Thymus (tissue), 11 donors: Measurements from ENCODE around the gene GRB7. TPM values are rescaled to one million over a fixed set of nuclear protein-coding genes. Genes with fewer than 3 reads are reported as not detected.
"Not testable (repeated sequence)": the region's sequence is repeated elsewhere in the genome, so short reads cannot be mapped to it uniquely, and the experiment has no call there.

Experiments
- DNase-seq, 9 donors: peaks; one replicate each; pipeline ENCODE4 v3.0.0-alpha.2; 2013; ENCODE audit warnings: low spot score in 9 of 9, low read depth in 6 of 9, missing footprints in 1 of 9
- H3K27ac ChIP-seq, 2 donors: one replicate each; pipeline ENCODE4 v1.5.1; 2013; ENCODE audit warnings: control low read depth in 1 of 2, low read depth in 1 of 2, low read length in 1 of 2, mild to moderate bottlenecking in 1 of 2, moderate library complexity in 1 of 2
- H3K27me3 ChIP-seq, 2 donors: one replicate each; pipeline ENCODE4 v1.5.1; 2013; ENCODE audit warnings: low read length in 1 of 2; ENCODE audit not compliant: control insufficient read depth in 2 of 2, insufficient read depth in 1 of 2
- H3K36me3 ChIP-seq, 2 donors: one replicate each; pipeline ENCODE4 v1.5.1; 2013; ENCODE audit warnings: low read length in 1 of 2, mild to moderate bottlenecking in 1 of 2, moderate library complexity in 1 of 2; ENCODE audit not compliant: control insufficient read depth in 2 of 2, insufficient read depth in 2 of 2
- H3K4me1 ChIP-seq, 2 donors: one replicate each; pipeline ENCODE4 v1.5.1; 2013; ENCODE audit warnings: low read length in 2 of 2; ENCODE audit not compliant: control insufficient read depth in 2 of 2, insufficient read depth in 2 of 2
- H3K4me3 ChIP-seq, 2 donors: one replicate each; pipeline ENCODE4 v1.5.1; 2013; ENCODE audit warnings: low read length in 2 of 2, control low read depth in 1 of 2, mild to moderate bottlenecking in 1 of 2
- H3K9me3 ChIP-seq, 2 donors: one replicate each; pipeline ENCODE4 v1.5.1; 2013; ENCODE audit warnings: low read length in 1 of 2, mild to moderate bottlenecking in 1 of 2; ENCODE audit not compliant: control insufficient read depth in 2 of 2, insufficient read depth in 1 of 2
- WGBS: extraction: QIAGEN DNeasy Blood & Tissue Kit; methylation state at CpG from one replicate; pipeline ENCODE4 v1.1.7; 2013; 5-methylcytosine and 5-hydroxymethylcytosine counted together
- polyA plus RNA-seq: library from polyadenylated mRNA; stranded (reverse); fragments of 200-250 nt; gene quantifications from one replicate; pipeline ENCODE4 v1.2.3, GENCODE V29; 2013
- total RNA-seq: library from RNA; stranded (reverse); fragments of 120-200 nt; gene quantifications from one replicate; pipeline ENCODE4 v1.2.4, GENCODE V29; 2013
- donor health status: healthy.

GRB7 gene
- total and polyA plus RNA-seq, 2 donors: 1.3 to 4.1 TPM

- no peak for DNase-seq
- Histone ChIP-seq H3K27ac (no peak overlapping the region), H3K4me1 (peaks cover 0 to 10% of the 10 kb centered on the region in 2 donors), H3K9me3 (peaks cover 0 to 9% of the 10 kb centered on the region in 2 donors), H3K36me3 (no peaks in the 10 kb centered on the region), H3K4me3 (no peak overlapping the region), H3K27me3 (peaks cover 3 to 25% of the 10 kb centered on the region in 2 donors)
- 96% methylated on average over 23 of the region's 23 CpGs for WGBS
Observed at GRCh38 chr17:39745335-39746144, 7.8 kb downstream of the GRB7 start.

- WGBS: 96% methylated on average over 7 of the region's 7 CpGs
- no peaks in the 10 kb centered on the region for H3K36me3 ChIP-seq
- no peak for DNase-seq
Observed at GRCh38 chr17:39746145-39746461, 8.4 kb downstream of the GRB7 start.

GRCh38 chr17:39747745-39748144, 10.0 kb downstream of the GRB7 start:
- DNase-seq: no peak
- Histone ChIP-seq H3K4me1 (peaks cover 0 to 14% of the 10 kb centered on the region in 2 donors), H3K27ac (no peak overlapping the region), H3K9me3 (peaks cover 0 to 12% of the 10 kb centered on the region in 2 donors), H3K27me3 (peaks cover under 1 to 10% of the 10 kb centered on the region in 2 donors), H3K4me3 (no peak overlapping the region), H3K36me3 (no peaks in the 10 kb centered on the region)
- 97% methylated on average over 4 of the region's 4 CpGs for WGBS

More at GRCh38 chr17:39746145-39746461, 8.4 kb downstream of the GRB7 start:
- peaks cover 3 to 20% of the 10 kb centered on the region in 2 donors for H3K27me3 ChIP-seq
- H3K4me3 ChIP-seq: no peak overlapping the region
- H3K4me1 ChIP-seq: peaks cover 0 to 4% of the 10 kb centered on the region in 2 donors
- H3K27ac ChIP-seq: no peak overlapping the region
- peaks cover 0 to 9% of the 10 kb centered on the region in 2 donors for H3K9me3 ChIP-seq

- DNase-seq: not testable (repeated sequence)
- 98% methylated on average over 8 of the region's 8 CpGs for WGBS
Observed at GRCh38 chr17:39748444-39749034, 10.8 kb downstream of the GRB7 start.

GRCh38 chr17:39750131-39751015, 12.6 kb downstream of the GRB7 start:
- WGBS: 90% methylated on average over 9 of the region's 9 CpGs
- no peak for DNase-seq
- Histone ChIP-seq H3K27ac (no peak overlapping the region), H3K36me3 (no peaks in the 10 kb centered on the region), H3K9me3 (peaks cover 0 to 12% of the 10 kb centered on the region in 2 donors), H3K27me3 (no peaks in the 10 kb centered on the region), H3K4me3 (no peak overlapping the region), H3K4me1 (peaks cover 10 to 34% of the 10 kb centered on the region in 2 donors)

More at GRCh38 chr17:39748444-39749034, 10.8 kb downstream of the GRB7 start:
- H3K36me3 ChIP-seq, H3K27me3 ChIP-seq, H3K27ac ChIP-seq, H3K4me3 ChIP-seq: not testable (repeated sequence)
- Histone ChIP-seq H3K4me1 (peaks cover 5 to 22% of the 10 kb centered on the region in 2 donors), H3K9me3 (peaks cover 0 to 12% of the 10 kb centered on the region in 2 donors)

- Histone ChIP-seq H3K4me1 (peaks cover 17 to 41% of the 10 kb centered on the region in 2 donors), H3K36me3 (no peaks in the 10 kb centered on the region), H3K27me3 (no peaks in the 10 kb centered on the region), H3K27ac (no peak overlapping the region), H3K4me3 (no peak overlapping the region), H3K9me3 (peaks cover 0 to 15% of the 10 kb centered on the region in 2 donors)
- 92% methylated on average over 5 of the region's 5 CpGs for WGBS
- no peak for DNase-seq
Observed at GRCh38 chr17:39751016-39751543, 13.3 kb downstream of the GRB7 start.

GRCh38 chr17:39751637-39752036, 13.9 kb downstream of the GRB7 start:
- Histone ChIP-seq H3K4me3 (no peak overlapping the region), H3K27ac (no peak overlapping the region), H3K36me3 (no peaks in the 10 kb centered on the region), H3K4me1 (peaks cover 23 to 47% of the 10 kb centered on the region in 2 donors), H3K27me3 (no peaks in the 10 kb centered on the region), H3K9me3 (peaks cover 0 to 15% of the 10 kb centered on the region in 2 donors)
- 93% methylated on average over 10 of the region's 10 CpGs for WGBS
- no peak for DNase-seq

GRCh38 chr17:39752241-39752881, 14.6 kb downstream of the GRB7 start:
- no peaks in the 10 kb centered on the region for H3K27me3 ChIP-seq
- no peak overlapping the region for H3K4me3 ChIP-seq
- peaks cover 0 to 15% of the 10 kb centered on the region in 2 donors for H3K9me3 ChIP-seq
- 89% methylated on average over 13 of the region's 13 CpGs for WGBS
- H3K4me1 ChIP-seq: peaks cover 28 to 54% of the 10 kb centered on the region in 2 donors
- no peak for DNase-seq
- H3K36me3 ChIP-seq: no peaks in the 10 kb centered on the region
- H3K27ac ChIP-seq: no peak overlapping the region
